HepG2 (cell line): ENCODE measurements around the gene TTPAL. TPM values are rescaled to one million over a fixed set of nuclear protein-coding genes. Genes with fewer than 3 reads are reported as not detected.

Experiments used
- BHLHE40 ChIP-seq: IDR thresholded peaks from 2 replicates; pipeline ENCODE4 v1.6.1; 2011; ENCODE audit warnings: low read length, improper control_type of control experiment
- CBX1 ChIP-seq: IDR thresholded peaks from one replicate; pipeline ENCODE4 v1.6.1; 2016; ENCODE audit warnings: antibody characterized with exemption, low read depth
- CENPX ChIP-seq: sonication (generic); formaldehyde crosslinking; IDR thresholded peaks from 2 replicates; pipeline ENCODE4 v1.9.0; 2021; ENCODE audit warnings: mild to moderate bottlenecking, missing genetic modification reagents, moderate library complexity
- GATAD1 ChIP-seq: IDR thresholded peaks from 2 replicates; pipeline ENCODE4 v1.6.1; 2016; ENCODE audit warnings: missing genetic modification reagents, missing compliant biosample characterization
- KDM6A ChIP-seq: IDR thresholded peaks from 2 replicates; pipeline ENCODE4 v1.6.1; 2016; ENCODE audit warnings: low read depth
- KLF11 ChIP-seq: IDR thresholded peaks from 2 replicates; pipeline ENCODE4 v1.6.1; 2016; ENCODE audit warnings: missing compliant biosample characterization
- PBX3 ChIP-seq: sonication (generic); formaldehyde crosslinking; IDR thresholded peaks from 2 replicates; pipeline ENCODE4 v1.8.1; 2023; ENCODE audit warnings: missing genetic modification reagents, inconsistent platforms, borderline replicate concordance
- PRMT3 ChIP-seq: sonication (generic); formaldehyde crosslinking; IDR thresholded peaks from 2 replicates; pipeline ENCODE4 v1.8.1; 2022; ENCODE audit warnings: low read depth, mild to moderate bottlenecking, moderate library complexity, missing genetic modification reagents, borderline replicate concordance
- SSRP1 ChIP-seq: IDR thresholded peaks from 2 replicates; pipeline ENCODE4 v1.6.1; 2016; ENCODE audit warnings: control low read depth
- STAT5B ChIP-seq: sonication (generic); formaldehyde crosslinking; IDR thresholded peaks from 2 replicates; pipeline ENCODE4 v1.4.0; 2020; ENCODE audit warnings: missing genetic modification reagents
- TP53 ChIP-seq: sonication (generic); formaldehyde crosslinking; conservative IDR thresholded peaks from 2 replicates; pipeline ENCODE4 v1.4.0; 2020; ENCODE audit warnings: missing genetic modification reagents
- TRAFD1 ChIP-seq: sonication (generic); formaldehyde crosslinking; IDR thresholded peaks from 2 replicates; pipeline ENCODE4 v1.5.1; 2020; ENCODE audit warnings: missing genetic modification reagents, mild to moderate bottlenecking, borderline replicate concordance
- ZFP90 ChIP-seq: sonication (generic); formaldehyde crosslinking; IDR thresholded peaks from 2 replicates; pipeline ENCODE4 v1.8.0; 2022; ENCODE audit warnings: missing genetic modification reagents, mild to moderate bottlenecking, inconsistent platforms, borderline replicate concordance
- ZMAT3 ChIP-seq: sonication (generic); formaldehyde crosslinking; conservative IDR thresholded peaks from 2 replicates; pipeline ENCODE4 v1.7.0; 2021; ENCODE audit warnings: missing genetic modification reagents
- ZNF142 ChIP-seq: sonication (generic); formaldehyde crosslinking; IDR thresholded peaks from 2 replicates; pipeline ENCODE4 v1.4.0; 2020; ENCODE audit warnings: missing genetic modification reagents
- ZNF232 ChIP-seq: sonication (generic); formaldehyde crosslinking; IDR thresholded peaks from 2 replicates; pipeline ENCODE4 v1.4.0; 2020; ENCODE audit warnings: missing genetic modification reagents, borderline replicate concordance
- ZNF367 ChIP-seq: sonication (generic); formaldehyde crosslinking; IDR thresholded peaks from 2 replicates; pipeline ENCODE4 v1.4.0; 2020; ENCODE audit warnings: missing genetic modification reagents, borderline replicate concordance
- ZNF577 ChIP-seq: sonication (generic); formaldehyde crosslinking; IDR thresholded peaks from 2 replicates; pipeline ENCODE4 v1.4.0; 2020; ENCODE audit warnings: mild to moderate bottlenecking, low read depth, missing genetic modification reagents, borderline replicate concordance
- ZNF615 ChIP-seq: sonication (generic); formaldehyde crosslinking; IDR thresholded peaks from 2 replicates; pipeline ENCODE4 v1.5.0; 2020; ENCODE audit warnings: mild to moderate bottlenecking, missing genetic modification reagents, borderline replicate concordance
- ZNF639 ChIP-seq: conservative IDR thresholded peaks from 2 replicates; pipeline ENCODE4 v1.6.1; 2018; ENCODE audit warnings: missing genetic modification reagents
- polyA plus RNA-seq, 8 experiments: library from polyadenylated mRNA; depleted of rRNA in 3 of 8; stranded (reverse) in 7 of 8; unstranded in 1 of 8; fragments of >200 nt; fragmentation: Illumina TruSeq in 4 of 8; extraction: Trizol in 4 of 8; gene quantifications; 2 replicates each; pipeline versions ENCODE4 v1.2.1 to v1.2.3, GENCODE V29; 2011 to 2016; ENCODE audit warnings: low read depth in 4 of 8, missing spikeins in 1 of 8, mixed read lengths in 1 of 8; ENCODE audit not compliant: insufficient read depth in 1 of 8
- total RNA-seq, 5 experiments: library from RNA; depleted of rRNA; stranded (reverse); fragments of >200 nt; fragmentation: Illumina TruSeq; extraction: Trizol; gene quantifications; 2 replicates each; pipeline ENCODE4 v1.2.3, GENCODE V29; 2016; ENCODE audit warnings: low read depth in 1 of 5
- TF ChIP-seq, protein P1 (sequence below): sonication (generic); formaldehyde crosslinking; IDR thresholded peaks from 2 replicates; pipeline ENCODE4 v1.5.0; 2020; ENCODE audit warnings: missing genetic modification reagents, mild to moderate bottlenecking, borderline replicate concordance

Gene TTPAL
- total and polyA plus RNA-seq, 2 of the 13 experiments (the other 11 are each of a cell fraction or from before 2014, with no cell fraction given) = 4.3 to 18.8 TPM

DNA sequence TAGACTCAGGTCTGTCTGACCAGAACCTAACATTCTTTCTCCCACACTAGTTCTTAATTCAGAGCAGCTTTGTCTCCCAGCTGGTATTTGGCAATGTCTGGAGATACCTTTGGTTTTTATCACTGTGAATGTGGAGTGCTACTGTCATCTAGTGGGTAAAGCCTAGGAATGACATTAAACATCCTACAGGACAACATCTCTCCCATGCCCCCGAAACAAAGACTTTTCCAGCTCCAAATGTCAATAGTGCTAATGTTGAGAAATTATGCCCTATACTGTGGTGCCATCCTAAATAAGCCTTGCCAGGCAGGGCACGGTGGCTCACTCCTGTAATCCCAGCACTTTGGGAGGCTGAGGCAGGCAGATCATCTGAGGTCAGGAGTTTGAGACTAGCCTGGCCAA, 4.2 kb upstream of the TTPAL start (continued):
- TF ChIP-seq KLF11 (peak; percentile 91), PBX3 (CRISPR knock-in tag) (no peak), SSRP1 (CRISPR knock-in tag) (no peak), ZMAT3 (CRISPR knock-in tag) (no peak), ZFP90 (CRISPR knock-in tag) (no peak; the same call in 1 of the 2 replicates), GATAD1 (CRISPR knock-in tag) (peak; percentile 60), ZNF232 (CRISPR knock-in tag) (peak; percentile 74; the same call in 1 of the 2 replicates), STAT5B (CRISPR knock-in tag) (0 out of 2 replicates have a peak, but pooled peaks have one; percentile 83), KDM6A (no peak), TP53 (CRISPR knock-in tag) (no peak), ZNF615 (CRISPR knock-in tag) (no peak), ZNF639 (no peak), PRMT3 (CRISPR knock-in tag) (no peak), TRAFD1 (CRISPR knock-in tag) (no peak), BHLHE40 (no peak), ZNF142 (CRISPR knock-in tag) (0 out of 2 replicates have a peak, but pooled peaks have one; percentile 38), CBX1 (no peak), ZNF367 (no peak), CENPX (CRISPR knock-in tag) (no peak), ZNF577 (CRISPR knock-in tag) (no peak)
- TF ChIP-seq, protein P1, sequence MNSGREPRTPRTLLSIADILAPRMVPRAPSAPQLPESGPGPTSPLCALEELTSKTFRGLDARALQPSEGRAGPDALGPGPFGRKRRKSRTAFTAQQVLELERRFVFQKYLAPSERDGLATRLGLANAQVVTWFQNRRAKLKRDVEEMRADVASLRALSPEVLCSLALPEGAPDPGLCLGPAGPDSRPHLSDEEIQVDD (CRISPR knock-in tag) = no peak
